DMS153 treated with DMSO at 0.1 percent for 48 hours (cell line): Measurements from ENCODE around the gene CASS4.

Experiments
- DNase-seq: peaks from one replicate; lab custom pipeline; 2025; ENCODE audit not compliant: unreplicated experiment; lab: John Stamatoyannopoulos, UW

CASS4 gene

GRCh38 chr20:56422076-56422823 is 10.2 kb downstream of the CASS4 start:
- no peak for DNase-seq

- no peak for DNase-seq
Measured at GRCh38 chr20:56422824-56423189, 10.7 kb downstream of the CASS4 start.

- DNase-seq: no peak
Measured at GRCh38 chr20:56423211-56423610, 11.2 kb downstream of the CASS4 start.

GRCh38 chr20:56423886-56424285 is 11.8 kb downstream of the CASS4 start:
- no peak for DNase-seq

GRCh38 chr20:56424931-56425330 is 12.9 kb downstream of the CASS4 start:
- DNase-seq: no peak

GRCh38 chr20:56426026-56426425 is 14.0 kb downstream of the CASS4 start:
- DNase-seq: no peak

GRCh38 chr20:56426926-56427325 is 14.9 kb downstream of the CASS4 start:
- DNase-seq: no peak

- DNase-seq: no peak
Measured at GRCh38 chr20:56427797-56428196, 15.7 kb downstream of the CASS4 start.

- no peak for DNase-seq
Measured at GRCh38 chr20:56428410-56428809, 16.4 kb downstream of the CASS4 start.

- DNase-seq: no peak
Measured at GRCh38 chr20:56428881-56429280, 16.8 kb downstream of the CASS4 start.

- no peak for DNase-seq
Measured at GRCh38 chr20:56429502-56429901, 17.4 kb downstream of the CASS4 start.

- DNase-seq: no peak
Measured at GRCh38 chr20:56429941-56430340, 17.9 kb downstream of the CASS4 start.

- DNase-seq: no peak
Measured at GRCh38 chr20:56430461-56430860, 18.4 kb downstream of the CASS4 start.

- no peak for DNase-seq
Measured at GRCh38 chr20:56430957-56431356, 18.9 kb downstream of the CASS4 start.

GRCh38 chr20:56431471-56431870 is 19.4 kb downstream of the CASS4 start:
- no peak for DNase-seq

GRCh38 chr20:56433221-56433879 is 21.3 kb downstream of the CASS4 start:
- DNase-seq: no peak

- DNase-seq: no peak
Measured at GRCh38 chr20:56433880-56434255, 21.8 kb downstream of the CASS4 start.

GRCh38 chr20:56437196-56437960 is 25.3 kb downstream of the CASS4 start:
- no peak for DNase-seq

- DNase-seq: no peak
Measured at GRCh38 chr20:56438284-56438683, 26.2 kb downstream of the CASS4 start.

GRCh38 chr20:56439771-56440291 is 27.8 kb downstream of the CASS4 start:
- no peak for DNase-seq

- no peak for DNase-seq
Measured at GRCh38 chr20:56440346-56441007, 28.4 kb downstream of the CASS4 start.
